ENCODE data around the gene ITM2B.

- TF ChIP-seq EZH2 (IDR thresholded peaks at IDR 0.05; ENCODE audit: insufficient read depth, poor library complexity, severe bottlenecking) (no peak), EZH2phosphoT487 (IDR thresholded peaks at IDR 0.05; ENCODE audit: insufficient read depth, low read depth) (no peak)
Observed at GRCh38 chr13:48258430-48258829, 25.4 kb downstream of the ITM2B start.
